GM19468 (cell line): ENCODE data around the gene ITPR1.
"Not testable (repeated sequence)": the region's sequence is repeated elsewhere in the genome, so short reads cannot be mapped to it uniquely, and the experiment has no call there.

ENCODE experiments used
- ATAC-seq: cut with Tn5 transposase; IDR thresholded peaks from one replicate; pipeline ENCODE4 v1.9.1; 2021; ENCODE audit warnings: mild to moderate bottlenecking, moderate library complexity, moderate number of reproducible peaks; ENCODE audit not compliant: unreplicated experiment; ENCODE audit errors: extremely low read depth

Gene ITPR1

GRCh38 chr3:4587838-4588105 is 94.6 kb downstream of the ITPR1 start:
- no peak for ATAC-seq

GRCh38 chr3:4588466-4588865 is 95.3 kb downstream of the ITPR1 start:
- no peak for ATAC-seq

GRCh38 chr3:4589475-4590097 is 96.4 kb downstream of the ITPR1 start:
- no peak for ATAC-seq

- ATAC-seq = not testable (repeated sequence)
These were observed 97.7 kb downstream of the ITPR1 start for GRCh38 chr3:4590849-4591248.

GRCh38 chr3:4591669-4592068 is 98.5 kb downstream of the ITPR1 start:
- no peak for ATAC-seq

- ATAC-seq = no peak
These were observed 99.9 kb downstream of the ITPR1 start for GRCh38 chr3:4593014-4593413.

- no peak for ATAC-seq
These were observed 102.6 kb downstream of the ITPR1 start for GRCh38 chr3:4595710-4596113.

GRCh38 chr3:4596612-4597011 is 103.5 kb downstream of the ITPR1 start:
- ATAC-seq = no peak

- no peak for ATAC-seq
These were observed 104.2 kb downstream of the ITPR1 start for GRCh38 chr3:4597208-4597985.

GRCh38 chr3:4598232-4598631 is 105.1 kb downstream of the ITPR1 start:
- not testable (repeated sequence) for ATAC-seq

GRCh38 chr3:4599612-4600011 is 106.5 kb downstream of the ITPR1 start:
- no peak for ATAC-seq

- no peak for ATAC-seq
These were observed 107.3 kb downstream of the ITPR1 start for GRCh38 chr3:4600493-4600892.

GRCh38 chr3:4601892-4602291 is 108.7 kb downstream of the ITPR1 start:
- ATAC-seq = no peak

GRCh38 chr3:4604693-4605092 is 111.5 kb downstream of the ITPR1 start:
- ATAC-seq = no peak

GRCh38 chr3:4606911-4607310 is 113.8 kb downstream of the ITPR1 start:
- no peak for ATAC-seq

- no peak for ATAC-seq
These were observed 120.2 kb downstream of the ITPR1 start for GRCh38 chr3:4613366-4613765.

- ATAC-seq = no peak
These were observed 120.9 kb downstream of the ITPR1 start for GRCh38 chr3:4614070-4614469.

GRCh38 chr3:4614927-4615326 is 121.8 kb downstream of the ITPR1 start:
- no peak for ATAC-seq

GRCh38 chr3:4615750-4616149 is 122.6 kb downstream of the ITPR1 start:
- ATAC-seq = no peak

- ATAC-seq = no peak
These were observed 130.4 kb downstream of the ITPR1 start for GRCh38 chr3:4623421-4623999.

GRCh38 chr3:4627651-4628375 is 134.7 kb downstream of the ITPR1 start:
- no peak for ATAC-seq
